Measurements from ENCODE around the gene SEC11A. TPM values are rescaled to one million over a fixed set of nuclear protein-coding genes. Genes with fewer than 3 reads are reported as not detected.
A peak's percentile ranks its signal among the peaks of the same experiment; 100 is the strongest.
"Not testable (repeated sequence)": the region's sequence is repeated elsewhere in the genome, so short reads cannot be mapped to it uniquely, and the experiment has no call there.

The SEC11A gene
- total RNA-seq, result 117 TPM

- peak within 1 kb of the TSS; percentile 95 for H3K4me3 ChIP-seq (ENCODE audit: low read length)
- H3K27me3 ChIP-seq (ENCODE audit: insufficient read depth, low read length), result no peaks in the 10 kb centered on the region
- no peaks in the 10 kb centered on the region for H3K9me3 ChIP-seq (ENCODE audit: low read depth, low read length)
- H3K4me1 ChIP-seq (ENCODE audit: insufficient read depth, low read length), result peaks cover 60% of the 10 kb centered on the region
Measured at GRCh38 chr15:84716036-84716732, at the start of gene SEC11A. Gene SEC11A, minus strand, starts transcription at chr15:84716139. Its CDS starts 64 bp downstream, at chr15:84716075.

GRCh38 chr15:84765675-84766074 is 49.7 kb upstream of the SEC11A start:
- Histone ChIP-seq H3K9me3 (ENCODE audit: low read depth, low read length) (no peaks in the 10 kb centered on the region), H3K4me3 (ENCODE audit: low read length) (no peak overlapping the region), H3K27me3 (ENCODE audit: insufficient read depth, low read length) (no peaks in the 10 kb centered on the region), H3K4me1 (ENCODE audit: insufficient read depth, low read length) (peaks cover 32% of the 10 kb centered on the region)

GRCh38 chr15:84764989-84765388 is 49.0 kb upstream of the SEC11A start:
- Histone ChIP-seq H3K27me3 (ENCODE audit: insufficient read depth, low read length) (no peaks in the 10 kb centered on the region), H3K9me3 (ENCODE audit: low read depth, low read length) (no peaks in the 10 kb centered on the region), H3K4me1 (ENCODE audit: insufficient read depth, low read length) (peaks cover 39% of the 10 kb centered on the region), H3K4me3 (ENCODE audit: low read length) (no peak overlapping the region)

- Histone ChIP-seq H3K9me3 (ENCODE audit: low read depth, low read length) (no peaks in the 10 kb centered on the region), H3K27me3 (ENCODE audit: insufficient read depth, low read length) (no peaks in the 10 kb centered on the region), H3K4me3 (ENCODE audit: low read length) (no peak overlapping the region), H3K4me1 (ENCODE audit: insufficient read depth, low read length) (peaks cover 43% of the 10 kb centered on the region)
Measured at GRCh38 chr15:84764585-84764984, 48.6 kb upstream of the SEC11A start.

- H3K4me1 ChIP-seq (ENCODE audit: insufficient read depth, low read length), result peaks cover 58% of the 10 kb centered on the region
- no peaks in the 10 kb centered on the region for H3K27me3 ChIP-seq (ENCODE audit: insufficient read depth, low read length)
- H3K4me3 ChIP-seq (ENCODE audit: low read length), result no peak overlapping the region
- no peaks in the 10 kb centered on the region for H3K9me3 ChIP-seq (ENCODE audit: low read depth, low read length)
Measured at GRCh38 chr15:84762840-84763572, 47.1 kb upstream of the SEC11A start.

GRCh38 chr15:84761607-84762131 is 45.7 kb upstream of the SEC11A start:
- no peak overlapping the region for H3K4me3 ChIP-seq (ENCODE audit: low read length)
- H3K9me3 ChIP-seq (ENCODE audit: low read depth, low read length), result no peaks in the 10 kb centered on the region
- peaks cover 55% of the 10 kb centered on the region for H3K4me1 ChIP-seq (ENCODE audit: insufficient read depth, low read length)
- H3K27me3 ChIP-seq (ENCODE audit: insufficient read depth, low read length), result no peaks in the 10 kb centered on the region

GRCh38 chr15:84760219-84760618 is 44.3 kb upstream of the SEC11A start:
- Histone ChIP-seq H3K4me1 (ENCODE audit: insufficient read depth, low read length) (peaks cover 64% of the 10 kb centered on the region), H3K4me3 (ENCODE audit: low read length) (no peak overlapping the region), H3K9me3 (ENCODE audit: low read depth, low read length) (no peaks in the 10 kb centered on the region), H3K27me3 (ENCODE audit: insufficient read depth, low read length) (no peaks in the 10 kb centered on the region)

- no peak overlapping the region for H3K4me3 ChIP-seq (ENCODE audit: low read length)
- no peaks in the 10 kb centered on the region for H3K27me3 ChIP-seq (ENCODE audit: insufficient read depth, low read length)
- H3K4me1 ChIP-seq (ENCODE audit: insufficient read depth, low read length), result peaks cover 74% of the 10 kb centered on the region
- no peaks in the 10 kb centered on the region for H3K9me3 ChIP-seq (ENCODE audit: low read depth, low read length)
Measured at GRCh38 chr15:84759018-84759417, 43.1 kb upstream of the SEC11A start.

- Histone ChIP-seq H3K27me3 (ENCODE audit: insufficient read depth, low read length) (no peaks in the 10 kb centered on the region), H3K4me3 (ENCODE audit: low read length) (no peak overlapping the region), H3K4me1 (ENCODE audit: insufficient read depth, low read length) (peaks cover 70% of the 10 kb centered on the region), H3K9me3 (ENCODE audit: low read depth, low read length) (no peaks in the 10 kb centered on the region)
Measured at GRCh38 chr15:84755736-84756527, 40.0 kb upstream of the SEC11A start.

GRCh38 chr15:84754889-84755288 is 39.0 kb upstream of the SEC11A start:
- H3K4me3 ChIP-seq (ENCODE audit: low read length); H3K9me3 ChIP-seq (ENCODE audit: low read depth, low read length); H3K27me3 ChIP-seq (ENCODE audit: insufficient read depth, low read length): not testable (repeated sequence)
- peaks cover 70% of the 10 kb centered on the region for H3K4me1 ChIP-seq (ENCODE audit: insufficient read depth, low read length)

- H3K4me1 ChIP-seq (ENCODE audit: insufficient read depth, low read length), result peaks cover 62% of the 10 kb centered on the region
- H3K9me3 ChIP-seq (ENCODE audit: low read depth, low read length), result no peaks in the 10 kb centered on the region
Measured at GRCh38 chr15:84752700-84753099, 36.8 kb upstream of the SEC11A start.

GRCh38 chr15:84752195-84752594 is 36.3 kb upstream of the SEC11A start:
- no peak overlapping the region for H3K4me3 ChIP-seq (ENCODE audit: low read length)

More at GRCh38 chr15:84752700-84753099, 36.8 kb upstream of the SEC11A start:
- Histone ChIP-seq H3K27me3 (ENCODE audit: insufficient read depth, low read length) (no peaks in the 10 kb centered on the region), H3K4me3 (ENCODE audit: low read length) (no peak overlapping the region)

GRCh38 chr15:84751721-84752120 is 35.8 kb upstream of the SEC11A start:
- H3K27me3 ChIP-seq (ENCODE audit: insufficient read depth, low read length); H3K9me3 ChIP-seq (ENCODE audit: low read depth, low read length); H3K4me3 ChIP-seq (ENCODE audit: low read length): not testable (repeated sequence)
- H3K4me1 ChIP-seq (ENCODE audit: insufficient read depth, low read length), result peaks cover 70% of the 10 kb centered on the region

More at GRCh38 chr15:84752195-84752594, 36.3 kb upstream of the SEC11A start:
- H3K4me1 ChIP-seq (ENCODE audit: insufficient read depth, low read length), result peaks cover 65% of the 10 kb centered on the region
- no peaks in the 10 kb centered on the region for H3K27me3 ChIP-seq (ENCODE audit: insufficient read depth, low read length)
- H3K9me3 ChIP-seq (ENCODE audit: low read depth, low read length), result no peaks in the 10 kb centered on the region

GRCh38 chr15:84750583-84751092 is 34.7 kb upstream of the SEC11A start:
- peaks cover 73% of the 10 kb centered on the region for H3K4me1 ChIP-seq (ENCODE audit: insufficient read depth, low read length)
- peak overlapping the region; percentile 20 for H3K4me3 ChIP-seq (ENCODE audit: low read length)
- H3K9me3 ChIP-seq (ENCODE audit: low read depth, low read length), result no peaks in the 10 kb centered on the region
- no peaks in the 10 kb centered on the region for H3K27me3 ChIP-seq (ENCODE audit: insufficient read depth, low read length)
